Fibroblast of villous mesenchyme (primary cell): Measurements from ENCODE around the gene ZRANB1. TPM values are rescaled to one million over a fixed set of nuclear protein-coding genes. Genes with fewer than 3 reads are reported as not detected.

Experiments used
- DNase-seq: peaks from one replicate; pipeline ENCODE4 v3.0.0-alpha.2; 2010; ENCODE audit warnings: low read depth
- H3K4me3 ChIP-seq: 2 replicates; pipeline ENCODE4 v1.5.1; 2011; ENCODE audit warnings: low read depth, mild to moderate bottlenecking, low read length
- CTCF ChIP-seq: IDR thresholded peaks from 2 replicates; pipeline ENCODE4 v1.5.1; 2012; ENCODE audit warnings: low read depth, mild to moderate bottlenecking, low read length; ENCODE audit not compliant: insufficient read depth
- total RNA-seq: library from RNA; depleted of rRNA; stranded (reverse); fragments of >200 nt; gene quantifications from 2 replicates; pipeline ENCODE4 v1.2.3, GENCODE V29; 2012

Gene ZRANB1
- total RNA-seq, 1 donor: 37.1 TPM

DNA sequence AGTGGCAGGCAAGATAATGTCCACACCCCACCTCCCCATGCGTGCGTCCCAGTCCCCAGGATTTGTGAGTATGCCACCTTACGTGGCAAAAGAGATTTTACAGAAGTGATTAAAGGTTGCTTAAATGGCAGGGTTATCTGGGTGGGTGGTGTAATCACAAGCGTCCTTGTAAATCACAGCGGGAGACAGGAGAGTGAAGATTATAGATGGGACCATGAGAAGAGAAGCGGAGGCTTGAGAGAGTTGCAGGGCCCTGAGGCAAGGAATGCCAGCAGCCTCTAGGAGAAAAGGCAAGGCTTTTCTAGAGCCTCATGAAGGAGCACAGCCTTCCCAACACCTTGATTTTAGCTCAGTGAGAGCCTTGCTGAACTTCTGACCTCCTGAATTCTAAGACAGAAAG, 10.2 kb downstream of the ZRANB1 start:
- TF ChIP-seq CTCF: no peak
- H3K4me3 ChIP-seq: no peak overlapping the region
- DNase-seq: no peak

DNA sequence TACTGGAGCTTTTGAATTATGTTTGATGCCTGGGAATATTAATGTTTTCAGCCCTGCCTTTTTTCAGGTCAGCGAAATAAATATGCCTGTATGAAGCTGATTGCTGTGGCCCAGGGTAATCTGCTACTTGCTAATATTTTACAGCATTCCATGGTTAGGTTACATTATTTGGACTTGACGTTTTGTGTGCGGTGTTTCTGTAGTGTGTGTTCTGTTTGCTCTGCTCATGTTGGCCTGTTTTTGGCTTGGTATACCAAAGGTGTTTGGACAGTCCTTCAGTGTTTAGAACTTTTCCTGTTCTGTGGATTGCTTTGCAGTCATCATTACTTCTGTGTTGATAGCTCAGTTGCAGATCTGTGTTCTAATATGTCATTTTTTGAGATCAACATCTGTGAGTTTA, 11.5 kb downstream of the ZRANB1 start:
- no peak for TF ChIP-seq CTCF
- no peak overlapping the region for H3K4me3 ChIP-seq
- DNase-seq: no peak

- TF ChIP-seq CTCF: no peak
- no peak for DNase-seq
- H3K4me3 ChIP-seq: no peak overlapping the region
Measured at GRCh38 chr10:124955243-124955642, 13.3 kb downstream of the ZRANB1 start.

DNA sequence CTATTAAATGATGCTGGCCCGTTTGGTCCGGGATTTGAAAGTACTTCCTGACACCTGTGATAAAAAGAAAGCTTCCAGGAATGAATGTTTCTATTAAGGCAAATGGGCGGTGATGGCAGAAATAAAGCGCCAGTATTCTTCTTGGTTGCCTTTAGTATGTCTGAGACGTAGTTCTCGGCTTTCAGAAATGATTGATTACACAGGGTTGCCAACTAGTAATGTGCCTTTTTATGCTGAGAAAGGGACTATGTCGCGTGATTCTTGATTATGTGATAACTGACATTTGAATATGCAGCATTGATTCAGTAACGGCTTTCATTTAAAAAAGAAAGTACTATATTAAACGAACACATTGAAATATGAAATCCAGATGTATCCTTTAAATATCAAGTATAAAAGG, 13.9 kb downstream of the ZRANB1 start:
- H3K4me3 ChIP-seq: no peak overlapping the region
- TF ChIP-seq CTCF: no peak
- no peak for DNase-seq

GRCh38 chr10:124956764-124957163, 14.8 kb downstream of the ZRANB1 start:
- no peak overlapping the region for H3K4me3 ChIP-seq
- no peak for TF ChIP-seq CTCF
- no peak for DNase-seq

DNA sequence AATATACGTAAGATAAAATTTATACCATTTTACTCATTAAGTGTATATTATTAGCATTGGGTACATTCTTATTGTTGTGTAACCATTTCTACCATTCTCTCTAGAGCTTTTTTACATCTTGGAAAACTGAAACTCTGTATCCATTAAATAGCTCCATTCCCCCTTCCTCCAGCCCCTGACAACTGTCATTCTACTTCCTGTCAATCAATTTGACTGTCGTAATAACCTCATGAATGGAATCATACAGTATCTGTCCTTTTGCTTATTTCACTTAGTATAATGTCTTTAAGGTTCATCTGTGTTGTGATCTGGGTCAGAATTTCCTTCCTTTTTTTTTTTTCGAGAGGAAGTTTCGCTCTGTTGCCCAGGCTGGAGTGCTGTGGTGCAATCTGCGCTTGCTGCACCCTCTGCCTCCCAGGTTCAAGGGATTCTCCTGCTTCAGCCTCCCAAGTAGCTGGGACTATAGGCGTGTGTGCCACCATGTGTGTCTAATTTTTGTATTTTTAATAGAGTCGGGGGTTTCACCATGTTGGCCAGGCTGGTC, 15.6 kb downstream of the ZRANB1 start:
- DNase-seq: no peak

More for the DNA sequence above, 15.6 kb downstream of the ZRANB1 start:
- H3K4me3 ChIP-seq: no peak overlapping the region
- TF ChIP-seq CTCF: no peak
